KMS-11 (cell line): Measurements from ENCODE around the gene TPD52L2.

Experiments
- H2AFZ ChIP-seq: fragments of 200-600 bp; sonication (generic); 2 replicates; pipeline ENCODE4 v1.6.1; 2016; ENCODE audit warnings: antibody characterized with exemption, mixed run types, low read depth
- H3K27ac ChIP-seq: fragments of 200-600 bp; sonication (generic); 2 replicates; pipeline ENCODE4 v1.6.1; 2016; ENCODE audit warnings: mild to moderate bottlenecking, mixed run types
- H3K27me3 ChIP-seq: fragments of 200-600 bp; sonication (generic); 2 replicates; pipeline ENCODE4 v1.6.1; 2017; ENCODE audit warnings: mild to moderate bottlenecking, low read depth, mixed run types, moderate library complexity; ENCODE audit not compliant: insufficient read depth
- H3K36me3 ChIP-seq: fragments of 200-600 bp; sonication (generic); 2 replicates; pipeline ENCODE4 v1.6.1; 2017; ENCODE audit warnings: mild to moderate bottlenecking, mixed run types; ENCODE audit not compliant: insufficient read depth
- H3K4me1 ChIP-seq: fragments of 200-600 bp; sonication (generic); 2 replicates; pipeline ENCODE4 v1.6.1; 2016; ENCODE audit warnings: mild to moderate bottlenecking, low read depth, mixed run types; ENCODE audit not compliant: poor library complexity, severe bottlenecking
- H3K4me2 ChIP-seq: fragments of 200-600 bp; sonication (generic); 2 replicates; pipeline ENCODE4 v1.7.0; 2016; ENCODE audit warnings: mild to moderate bottlenecking, mixed run types
- H3K4me3 ChIP-seq: fragments of 200-600 bp; sonication (generic); IDR thresholded peaks from 2 replicates; pipeline ENCODE4 v1.6.1; 2017; ENCODE audit warnings: low read depth, low read length, mixed read lengths; ENCODE audit not compliant: insufficient read depth
- H3K79me2 ChIP-seq: fragments of 200-600 bp; sonication (generic); 2 replicates; pipeline ENCODE4 v1.6.1; 2016; ENCODE audit warnings: low read depth, mixed run types; ENCODE audit not compliant: insufficient read depth
- H3K9ac ChIP-seq: fragments of 200-600 bp; sonication (generic); 2 replicates; pipeline ENCODE4 v1.6.1; 2016; ENCODE audit warnings: mild to moderate bottlenecking, mixed run types
- H4K20me1 ChIP-seq: fragments of 200-600 bp; sonication (generic); 2 replicates; pipeline ENCODE4 v1.6.1; 2016; ENCODE audit warnings: mild to moderate bottlenecking, mixed run types; ENCODE audit not compliant: insufficient read depth
- TF ChIP-seq, protein P1 (sequence below): fragments of 200-600 bp; sonication (generic); conservative IDR thresholded peaks from 2 replicates; pipeline ENCODE4 v1.6.1; 2017; ENCODE audit warnings: low read depth, mild to moderate bottlenecking, antibody characterized with exemption, low read length, moderate library complexity, mixed read lengths

The TPD52L2 gene

DNA sequence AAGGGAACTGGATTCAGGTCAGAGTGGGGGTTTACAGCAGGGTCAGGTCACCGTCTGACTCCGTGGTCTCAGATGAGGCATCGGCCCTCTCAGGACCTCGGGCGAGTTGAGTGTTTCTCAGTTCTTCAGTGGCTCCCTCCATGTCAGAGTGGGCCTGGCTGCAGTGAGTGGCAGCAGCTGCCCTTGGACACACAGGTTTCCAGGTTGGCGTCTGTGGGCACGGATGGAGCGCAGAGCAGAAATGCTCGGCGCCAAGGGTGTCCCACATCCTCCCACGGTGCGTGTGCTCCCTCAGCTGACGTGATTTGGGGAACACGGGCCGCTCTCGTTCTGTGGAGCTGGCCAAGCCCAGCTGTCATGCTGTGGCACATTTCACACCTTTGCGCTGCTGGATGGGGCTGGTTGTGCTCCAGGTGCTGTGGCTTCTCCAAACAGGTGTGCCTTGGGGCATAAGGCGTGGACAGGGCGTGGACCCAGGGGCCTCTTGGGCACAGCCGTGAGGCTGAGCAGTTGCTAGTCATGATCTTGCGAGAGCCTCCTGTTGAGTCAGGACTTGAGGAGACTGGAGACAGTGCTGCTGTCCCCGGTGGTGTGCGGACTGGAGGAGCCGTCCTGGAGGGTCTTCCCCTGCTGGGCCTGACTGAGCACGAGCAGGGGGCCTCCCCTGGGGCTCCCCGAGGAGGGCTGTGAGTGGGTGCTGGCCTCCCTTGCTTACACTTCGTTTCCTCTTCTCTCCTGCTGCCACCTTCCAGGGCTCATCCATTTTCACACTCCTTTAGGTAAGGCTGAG lies 20.4 kb downstream of the TPD52L2 start:
- Histone ChIP-seq H3K27ac (no peak overlapping the region), H3K9ac (no peak overlapping the region), H3K79me2 (no peaks in the 10 kb centered on the region), H3K27me3 (no peaks in the 10 kb centered on the region), H3K4me1 (no peaks in the 10 kb centered on the region), H2AFZ (no peak overlapping the region), H4K20me1 (no peaks in the 10 kb centered on the region), H3K4me3 (no peak overlapping the region), H3K36me3 (no peaks in the 10 kb centered on the region), H3K4me2 (no peak overlapping the region)
- TF ChIP-seq, protein P1, sequence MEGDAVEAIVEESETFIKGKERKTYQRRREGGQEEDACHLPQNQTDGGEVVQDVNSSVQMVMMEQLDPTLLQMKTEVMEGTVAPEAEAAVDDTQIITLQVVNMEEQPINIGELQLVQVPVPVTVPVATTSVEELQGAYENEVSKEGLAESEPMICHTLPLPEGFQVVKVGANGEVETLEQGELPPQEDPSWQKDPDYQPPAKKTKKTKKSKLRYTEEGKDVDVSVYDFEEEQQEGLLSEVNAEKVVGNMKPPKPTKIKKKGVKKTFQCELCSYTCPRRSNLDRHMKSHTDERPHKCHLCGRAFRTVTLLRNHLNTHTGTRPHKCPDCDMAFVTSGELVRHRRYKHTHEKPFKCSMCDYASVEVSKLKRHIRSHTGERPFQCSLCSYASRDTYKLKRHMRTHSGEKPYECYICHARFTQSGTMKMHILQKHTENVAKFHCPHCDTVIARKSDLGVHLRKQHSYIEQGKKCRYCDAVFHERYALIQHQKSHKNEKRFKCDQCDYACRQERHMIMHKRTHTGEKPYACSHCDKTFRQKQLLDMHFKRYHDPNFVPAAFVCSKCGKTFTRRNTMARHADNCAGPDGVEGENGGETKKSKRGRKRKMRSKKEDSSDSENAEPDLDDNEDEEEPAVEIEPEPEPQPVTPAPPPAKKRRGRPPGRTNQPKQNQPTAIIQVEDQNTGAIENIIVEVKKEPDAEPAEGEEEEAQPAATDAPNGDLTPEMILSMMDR: no peak

DNA sequence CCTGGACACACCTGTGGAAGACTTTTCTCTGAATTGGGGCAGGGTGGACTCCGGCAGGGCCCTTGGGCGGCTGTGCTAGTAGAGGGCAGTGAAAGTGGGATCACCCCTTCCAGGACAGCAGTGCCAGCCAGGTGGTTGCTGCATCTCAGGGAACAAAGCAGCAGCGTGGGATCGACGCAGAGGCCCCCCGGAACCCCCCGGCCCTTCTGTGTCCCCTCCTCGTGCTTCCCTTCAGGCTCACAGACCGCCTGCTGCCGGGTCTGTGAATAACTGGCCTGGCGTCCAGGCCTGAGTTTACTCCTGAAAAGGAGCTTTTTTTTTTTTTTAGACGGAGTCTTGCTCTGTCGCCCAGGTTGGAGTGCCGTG lies 21.0 kb downstream of the TPD52L2 start:
- Histone ChIP-seq H3K79me2 (no peaks in the 10 kb centered on the region), H3K27ac (no peak overlapping the region), H3K9ac (no peak overlapping the region), H3K27me3 (no peaks in the 10 kb centered on the region), H3K36me3 (no peaks in the 10 kb centered on the region), H3K4me2 (no peak overlapping the region), H3K4me3 (no peak overlapping the region), H2AFZ (no peak overlapping the region), H4K20me1 (no peaks in the 10 kb centered on the region), H3K4me1 (no peaks in the 10 kb centered on the region)
- TF ChIP-seq, protein P1: no peak

DNA sequence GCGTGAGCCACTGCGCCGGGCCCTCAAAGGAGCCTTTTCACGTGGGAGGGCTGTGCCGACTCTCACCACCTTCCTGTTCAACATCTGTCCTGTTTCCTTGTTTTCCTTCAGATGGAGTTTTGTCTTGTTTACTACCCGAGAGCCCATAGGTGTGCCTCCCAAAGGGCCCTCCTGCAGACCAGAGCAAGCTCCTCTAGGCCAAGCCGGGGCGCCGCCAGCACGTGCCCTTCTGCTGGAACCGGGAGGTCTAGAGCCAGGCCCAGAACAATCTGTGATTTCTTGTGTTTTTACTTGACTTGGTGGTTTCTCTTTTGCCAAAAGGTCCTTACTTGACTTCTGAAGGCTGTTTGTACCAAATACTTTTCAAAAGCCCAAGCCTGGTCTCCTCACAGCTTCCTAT lies 21.9 kb downstream of the TPD52L2 start:
- Histone ChIP-seq H3K4me1 (no peaks in the 10 kb centered on the region), H3K27me3 (no peaks in the 10 kb centered on the region), H3K27ac (no peak overlapping the region), H3K4me2 (no peak overlapping the region), H3K9ac (no peak overlapping the region), H3K36me3 (no peaks in the 10 kb centered on the region), H3K4me3 (no peak overlapping the region), H3K79me2 (no peaks in the 10 kb centered on the region), H2AFZ (no peak overlapping the region), H4K20me1 (no peaks in the 10 kb centered on the region)
- TF ChIP-seq, protein P1: no peak

DNA sequence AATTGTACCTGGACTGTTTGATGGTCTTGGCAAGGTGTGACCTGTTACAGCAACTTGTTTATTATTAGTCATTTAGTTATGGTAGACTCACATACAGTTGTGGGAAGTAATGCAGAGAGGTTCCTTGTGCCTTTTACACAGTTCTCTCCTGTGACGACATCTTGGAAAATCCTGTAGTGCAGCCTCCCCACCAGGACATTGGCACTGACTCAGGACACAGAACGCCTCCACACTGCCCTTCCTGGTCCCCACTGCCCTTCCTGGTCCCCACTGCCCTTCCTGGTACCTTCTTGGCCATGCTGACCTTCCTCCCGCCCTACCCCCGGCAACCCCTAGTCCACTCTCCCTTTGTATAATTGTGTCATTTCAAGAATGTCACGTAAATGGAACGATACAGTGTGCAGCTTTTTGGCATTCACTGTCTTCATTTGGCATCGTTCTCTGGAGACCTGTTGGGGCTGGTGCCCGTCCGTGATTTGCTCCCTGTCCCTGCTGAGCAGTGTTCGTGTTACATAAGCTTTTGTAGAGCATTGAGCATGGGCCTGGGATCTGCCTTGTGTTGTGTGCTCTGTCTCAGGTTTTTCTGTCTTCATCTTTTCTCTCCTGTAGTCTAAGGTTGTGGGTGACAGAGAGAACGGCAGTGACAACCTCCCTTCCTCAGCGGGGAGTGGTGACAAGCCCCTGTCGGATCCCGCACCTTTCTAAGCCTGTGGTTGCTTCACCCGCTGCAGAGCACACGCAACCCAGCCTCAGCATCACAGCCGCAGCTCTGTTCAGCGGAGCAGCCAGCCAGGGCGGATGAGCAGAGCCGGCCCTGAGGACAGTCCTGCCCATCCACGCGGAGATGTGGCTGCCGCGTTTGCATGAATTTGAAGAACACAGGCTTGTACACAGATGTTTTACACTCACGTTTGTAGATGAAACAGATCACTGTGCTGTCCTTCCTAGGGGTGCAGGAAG lies 24.5 kb downstream of the TPD52L2 start:
- no peak overlapping the region for H3K4me3 ChIP-seq
- no peaks in the 10 kb centered on the region for H3K27me3 ChIP-seq
- H2AFZ ChIP-seq: no peak overlapping the region
- no peak overlapping the region for H3K27ac ChIP-seq
- no peaks in the 10 kb centered on the region for H3K36me3 ChIP-seq
- H3K79me2 ChIP-seq: no peaks in the 10 kb centered on the region
- no peak overlapping the region for H3K4me2 ChIP-seq
- H3K4me1 ChIP-seq: no peaks in the 10 kb centered on the region
- TF ChIP-seq, protein P1: no peak
- H4K20me1 ChIP-seq: no peaks in the 10 kb centered on the region
- H3K9ac ChIP-seq: no peak overlapping the region
